Lower lobe of right lung (tissue), 2 donors: ENCODE data around the gene TARS2. TPM values are rescaled to one million over a fixed set of nuclear protein-coding genes. Genes with fewer than 3 reads are reported as not detected.

ENCODE experiments used
- ATAC-seq, 2 donors: fragments of 200-7000 bp; cut with Tn5 transposase; one replicate each; pipeline ENCODE4 v1.9.1; 2020 to 2022; ENCODE audit warnings: mild to moderate bottlenecking in 2 of 2, moderate library complexity in 2 of 2
- DNase-seq: peaks from one replicate; pipeline ENCODE4 v3.0.0-alpha.2; 2020
- H3K27ac ChIP-seq: fragments of 200-600 bp; one replicate; pipeline ENCODE4 v1.8.0; 2022
- H3K27me3 ChIP-seq: fragments of 200-600 bp; one replicate; pipeline ENCODE4 v1.8.0; 2022; ENCODE audit warnings: low read depth
- H3K36me3 ChIP-seq: fragments of 200-600 bp; one replicate; pipeline ENCODE4 v1.8.0; 2022; ENCODE audit warnings: mild to moderate bottlenecking
- H3K4me1 ChIP-seq: fragments of 200-600 bp; one replicate; pipeline ENCODE4 v1.8.0; 2022
- H3K4me3 ChIP-seq: fragments of 200-600 bp; one replicate; pipeline ENCODE4 v1.8.0; 2022; ENCODE audit warnings: mild to moderate bottlenecking
- H3K9me3 ChIP-seq: fragments of 200-600 bp; one replicate; pipeline ENCODE4 v1.8.0; 2022
- intact Hi-C: fragments of 100-400 bp; cut with DNase I; formaldehyde crosslinking; loops from one replicate; pipeline ENCODE4 v1.11.0; 2022
- total RNA-seq: library from RNA; stranded (reverse); fragmentation: NEBNext Ultra II Directional; extraction: Animal tissue kit (Norgen Biotek cat#: 25700); gene quantifications from one replicate; pipeline ENCODE4 v1.2.1, GENCODE V29; 2021
- TF ChIP-seq, protein P1 (sequence below): fragments of 200-600 bp; IDR thresholded peaks from one replicate; pipeline ENCODE4 v1.8.0; 2022; ENCODE audit warnings: antibody characterized with exemption, mild to moderate bottlenecking
- donor health status: DM: no; HTN: yes; CAD: no; lungs with severe emphysema.

Gene TARS2
- total RNA-seq, 1 donor from 2014 or later: 23.7 TPM

DNA sequence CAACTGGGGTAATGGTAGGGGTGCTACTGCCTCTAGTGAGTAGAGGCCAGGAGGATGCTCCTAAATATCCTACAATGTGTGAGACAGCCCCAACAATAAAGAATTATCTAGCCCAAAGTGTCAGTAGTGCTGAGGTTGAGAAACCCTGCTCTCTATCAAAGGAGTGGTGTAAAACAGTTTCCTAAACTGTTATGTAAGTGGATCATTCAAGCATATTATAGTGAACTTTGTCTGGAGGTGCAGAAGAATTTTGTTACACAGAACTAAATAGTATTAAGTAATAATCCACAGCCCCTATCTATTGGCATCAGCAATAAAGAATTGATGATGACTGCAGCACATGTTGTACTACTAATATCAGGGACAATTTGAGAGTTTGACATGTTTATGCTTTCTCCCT is 20.3 kb upstream of the TARS2 start:
- Histone ChIP-seq H3K9me3 (no peaks in the 10 kb centered on the region), H3K27ac (no peak overlapping the region), H3K27me3 (no peaks in the 10 kb centered on the region), H3K4me1 (no peaks in the 10 kb centered on the region), H3K36me3 (peaks cover 89% of the 10 kb centered on the region), H3K4me3 (no peak overlapping the region)
- intact Hi-C loops: no loop called here
- TF ChIP-seq, protein P1, sequence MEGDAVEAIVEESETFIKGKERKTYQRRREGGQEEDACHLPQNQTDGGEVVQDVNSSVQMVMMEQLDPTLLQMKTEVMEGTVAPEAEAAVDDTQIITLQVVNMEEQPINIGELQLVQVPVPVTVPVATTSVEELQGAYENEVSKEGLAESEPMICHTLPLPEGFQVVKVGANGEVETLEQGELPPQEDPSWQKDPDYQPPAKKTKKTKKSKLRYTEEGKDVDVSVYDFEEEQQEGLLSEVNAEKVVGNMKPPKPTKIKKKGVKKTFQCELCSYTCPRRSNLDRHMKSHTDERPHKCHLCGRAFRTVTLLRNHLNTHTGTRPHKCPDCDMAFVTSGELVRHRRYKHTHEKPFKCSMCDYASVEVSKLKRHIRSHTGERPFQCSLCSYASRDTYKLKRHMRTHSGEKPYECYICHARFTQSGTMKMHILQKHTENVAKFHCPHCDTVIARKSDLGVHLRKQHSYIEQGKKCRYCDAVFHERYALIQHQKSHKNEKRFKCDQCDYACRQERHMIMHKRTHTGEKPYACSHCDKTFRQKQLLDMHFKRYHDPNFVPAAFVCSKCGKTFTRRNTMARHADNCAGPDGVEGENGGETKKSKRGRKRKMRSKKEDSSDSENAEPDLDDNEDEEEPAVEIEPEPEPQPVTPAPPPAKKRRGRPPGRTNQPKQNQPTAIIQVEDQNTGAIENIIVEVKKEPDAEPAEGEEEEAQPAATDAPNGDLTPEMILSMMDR: no peak
- no peak for DNase-seq
- ATAC-seq: no peak

DNA sequence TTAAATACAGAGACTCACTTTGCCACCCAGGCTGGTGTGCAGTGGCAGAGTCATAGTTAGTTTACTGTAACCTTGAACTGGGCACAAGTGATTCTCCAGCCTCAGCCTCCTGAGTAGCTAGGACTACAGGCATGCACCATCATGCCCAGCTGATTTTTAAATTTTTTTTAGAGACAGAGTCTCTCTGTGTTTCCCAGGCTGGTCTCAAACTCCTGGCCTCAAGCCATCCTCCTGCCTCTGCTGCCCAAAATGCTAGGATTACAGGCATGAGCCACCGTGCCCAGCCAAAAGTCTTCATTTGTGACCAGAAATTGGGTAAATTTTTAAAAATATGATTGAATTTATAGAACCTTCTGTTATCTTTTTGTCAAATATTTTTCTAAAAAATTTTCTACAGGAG is 17.9 kb upstream of the TARS2 start:
- no peaks in the 10 kb centered on the region for H3K27me3 ChIP-seq
- peaks cover 78% of the 10 kb centered on the region for H3K36me3 ChIP-seq
- no peak for DNase-seq
- no peaks in the 10 kb centered on the region for H3K4me1 ChIP-seq
- no peak overlapping the region for H3K27ac ChIP-seq
- ATAC-seq: no peak
- H3K9me3 ChIP-seq: no peaks in the 10 kb centered on the region
- TF ChIP-seq, protein P1: no peak
- H3K4me3 ChIP-seq: no peak overlapping the region
- intact Hi-C loops: no loop called here

DNA sequence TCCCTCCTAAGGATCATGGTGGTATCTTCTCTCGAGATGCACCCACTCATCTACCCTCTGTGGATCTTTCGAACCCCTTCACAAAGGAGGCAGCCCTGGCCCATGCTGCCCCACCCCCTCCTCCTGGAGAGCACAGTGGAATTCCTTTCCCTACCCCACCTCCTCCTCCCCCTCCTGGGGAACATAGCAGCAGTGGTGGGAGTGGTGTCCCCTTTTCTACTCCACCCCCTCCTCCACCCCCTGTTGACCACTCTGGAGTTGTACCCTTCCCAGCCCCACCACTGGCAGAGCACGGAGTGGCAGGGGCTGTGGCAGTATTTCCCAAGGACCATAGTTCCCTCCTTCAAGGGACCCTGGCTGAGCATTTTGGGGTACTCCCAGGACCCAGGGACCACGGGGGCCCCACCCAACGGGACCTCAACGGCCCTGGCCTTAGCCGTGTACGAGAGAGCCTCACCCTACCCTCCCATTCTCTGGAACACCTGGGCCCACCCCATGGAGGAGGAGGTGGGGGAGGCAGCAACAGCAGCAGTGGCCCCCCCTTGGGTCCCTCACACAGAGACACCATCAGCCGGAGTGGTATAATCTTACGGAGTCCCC is 14.5 kb upstream of the TARS2 start:
- no peaks in the 10 kb centered on the region for H3K4me1 ChIP-seq
- H3K9me3 ChIP-seq: no peaks in the 10 kb centered on the region
- peaks cover 45% of the 10 kb centered on the region for H3K36me3 ChIP-seq
- H3K4me3 ChIP-seq: no peak overlapping the region
- TF ChIP-seq, protein P1: no peak
- DNase-seq (no peak), ATAC-seq (peak; percentile 15 to 22)
- intact Hi-C loops: no loop called here
- no peaks in the 10 kb centered on the region for H3K27me3 ChIP-seq
- no peak overlapping the region for H3K27ac ChIP-seq

DNA sequence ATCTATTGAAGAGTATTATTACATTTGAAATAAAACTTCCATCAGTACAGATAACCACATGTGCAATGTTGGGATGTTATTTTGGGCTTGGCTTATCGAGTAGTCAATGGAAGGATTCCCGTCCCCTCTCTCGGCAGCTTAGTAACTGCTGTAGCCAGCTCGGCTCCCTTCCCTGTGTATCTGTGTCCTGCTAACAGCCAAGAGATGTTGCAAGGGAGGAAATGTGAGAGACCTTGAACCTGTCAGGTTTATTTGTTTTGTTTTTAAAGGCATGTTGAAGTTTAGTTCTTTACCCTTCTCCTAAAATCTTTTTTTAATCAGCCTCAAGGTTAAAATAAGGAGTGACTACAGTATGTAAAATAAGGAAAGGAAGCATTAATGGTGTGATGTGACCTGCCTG is 13.6 kb upstream of the TARS2 start:
- Histone ChIP-seq H3K36me3 (peaks cover 42% of the 10 kb centered on the region), H3K27me3 (no peaks in the 10 kb centered on the region), H3K27ac (no peak overlapping the region), H3K9me3 (no peaks in the 10 kb centered on the region), H3K4me3 (no peak overlapping the region), H3K4me1 (peaks cover 4% of the 10 kb centered on the region)
- TF ChIP-seq, protein P1: no peak
- ATAC-seq (peak in 1 of 2 donors; percentile 25), DNase-seq (no peak)
- intact Hi-C loops: no loop called here

DNA sequence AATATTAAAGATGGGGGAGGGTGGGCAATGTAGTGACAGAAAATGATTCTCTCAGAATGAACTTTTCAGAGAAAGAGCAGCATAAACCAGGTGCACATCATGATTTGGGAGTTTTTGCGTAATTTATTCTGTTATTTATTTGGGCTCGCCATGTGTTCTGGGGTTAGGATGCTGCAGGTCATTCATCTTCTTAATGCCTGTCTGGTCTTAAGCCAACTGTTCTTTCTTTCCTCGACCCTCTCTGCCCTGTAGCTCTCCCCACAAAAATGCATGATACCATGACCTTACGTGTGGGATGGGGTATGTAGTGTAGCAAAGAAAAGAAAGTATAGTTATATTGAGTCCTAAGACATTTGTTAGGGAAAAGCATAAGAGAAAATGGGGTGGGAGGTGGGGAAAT is 12.3 kb upstream of the TARS2 start:
- ATAC-seq (no peak), DNase-seq (no peak)
- TF ChIP-seq, protein P1: no peak
- Histone ChIP-seq H3K27me3 (no peaks in the 10 kb centered on the region), H3K4me3 (no peak overlapping the region), H3K4me1 (peaks cover 4% of the 10 kb centered on the region), H3K27ac (no peak overlapping the region), H3K36me3 (peaks cover 34% of the 10 kb centered on the region), H3K9me3 (no peaks in the 10 kb centered on the region)
- intact Hi-C loops: no loop called here
